ENCODE measurements around the gene KIF5A. TPM values are rescaled to one million over a fixed set of nuclear protein-coding genes. Genes with fewer than 3 reads are reported as not detected.

Gene KIF5A
- total and polyA plus RNA-seq, 2 donors (not counting 1 experiment from before 2014, with no cell fraction given) = 0.09 to 0.67 TPM

DNA sequence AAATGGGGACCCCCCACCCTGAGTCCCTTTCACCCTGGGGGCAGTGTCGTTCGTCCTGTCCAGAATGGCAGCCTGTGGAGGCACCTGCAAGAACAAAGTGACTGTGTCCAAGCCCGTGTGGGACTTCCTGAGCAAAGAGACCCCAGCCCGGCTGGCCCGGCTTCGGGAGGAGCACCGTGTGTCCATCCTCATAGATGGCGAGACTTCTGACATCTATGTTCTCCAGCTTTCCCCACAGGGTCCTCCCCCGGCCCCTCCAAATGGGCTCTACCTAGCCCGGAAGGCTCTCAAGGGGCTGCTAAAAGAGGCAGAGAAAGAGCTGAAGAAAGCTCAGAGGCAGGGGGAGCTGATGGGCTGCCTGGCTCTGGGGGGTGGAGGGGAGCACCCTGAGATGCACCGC is 57.0 kb downstream of the KIF5A start:
- intact Hi-C loops (cut with micrococcal nuclease) = no loop called here

GRCh38 chr12:57607958-57608663 is 58.3 kb downstream of the KIF5A start:
- H3K4me3 Mint-ChIP-seq = peak overlapping the region; percentile 2
- Histone ChIP-seq H3K36me3 (replicated peaks in 1 of 2; ENCODE audit: control extremely low read depth in 1 of 2, control insufficient read depth in 1 of 2, extremely low read depth in 1 of 2, insufficient read depth in 2 of 2, low read length in 1 of 2) (no peaks in the 10 kb centered on the region), H3K9ac (ENCODE audit: low read length) (no peak overlapping the region), H3K9me3 (ENCODE audit: control extremely low read depth in 1 of 3, control insufficient read depth in 2 of 3, insufficient read depth in 1 of 3, low read length in 2 of 3) (peaks cover 0 to 16% (median 0%) of the 10 kb centered on the region in 3 donors), H3K27me3 (replicated peaks in 1 of 4; ENCODE audit: control extremely low read depth in 1 of 4, control insufficient read depth in 3 of 4, insufficient read depth in 4 of 4, low read length in 3 of 4) (peaks cover 0 to 72% (median 32%) of the 10 kb centered on the region in 4 experiments), H3K27ac (ENCODE audit: low read length in 2 of 2) (no peak overlapping the region), H3K4me3 (ENCODE audit: control extremely low read depth in 1 of 5, extremely low read depth in 1 of 5, insufficient read depth in 1 of 5, low read depth in 2 of 5, low read length in 4 of 5) (no peak overlapping the region), H2AFZ (ENCODE audit: insufficient read depth, low read depth, low read length, poor library complexity, severe bottlenecking) (no peak overlapping the region), H3K4me1 (ENCODE audit: control insufficient read depth in 2 of 2, insufficient read depth in 2 of 2, low read length in 2 of 2) (peaks cover 39% of the 10 kb centered on the region in 2 donors), H3K79me2 (ENCODE audit: control insufficient read depth, insufficient read depth, low read length) (no peaks in the 10 kb centered on the region), H4K20me1 (ENCODE audit: control insufficient read depth, insufficient read depth, low read length, poor library complexity, severe bottlenecking) (peaks cover 4% of the 10 kb centered on the region), H3K4me2 (replicated peaks; ENCODE audit: low read depth, low read length, poor library complexity, severe bottlenecking) (no peak overlapping the region)
- ChIA-PET CTCF (interaction anchor here (1.0 to 12.6 kb wide), 3 partner anchors 12 to 25 kb away, joined by 3 to 97 read pairs (median 14); no protein-coding TSS in a partner anchor), POLR2A (no interaction called here)
- peaks cover 48% of the 10 kb centered on the region for H3K27me3 Mint-ChIP-seq
- intact Hi-C loops (cut with micrococcal nuclease) = no loop called here
- no peaks in the 10 kb centered on the region for H3K9me3 Mint-ChIP-seq (ENCODE audit: insufficient read depth)
- no peak for ATAC-seq (ENCODE audit: low read depth)
- no peak overlapping the region for H3K27ac Mint-ChIP-seq
- H3K4me1 Mint-ChIP-seq = peaks cover 42% of the 10 kb centered on the region
- WGBS (ENCODE audit: insufficient coverage) = 92% methylated on average over 12 of the region's 12 CpGs
- TF ChIP-seq EZH2 (IDR thresholded peaks at IDR 0.05; ENCODE audit: borderline replicate concordance, insufficient read depth, low read depth, low read length, poor library complexity, severe bottlenecking) = no peak
- TF ChIP-seq, protein P1, sequence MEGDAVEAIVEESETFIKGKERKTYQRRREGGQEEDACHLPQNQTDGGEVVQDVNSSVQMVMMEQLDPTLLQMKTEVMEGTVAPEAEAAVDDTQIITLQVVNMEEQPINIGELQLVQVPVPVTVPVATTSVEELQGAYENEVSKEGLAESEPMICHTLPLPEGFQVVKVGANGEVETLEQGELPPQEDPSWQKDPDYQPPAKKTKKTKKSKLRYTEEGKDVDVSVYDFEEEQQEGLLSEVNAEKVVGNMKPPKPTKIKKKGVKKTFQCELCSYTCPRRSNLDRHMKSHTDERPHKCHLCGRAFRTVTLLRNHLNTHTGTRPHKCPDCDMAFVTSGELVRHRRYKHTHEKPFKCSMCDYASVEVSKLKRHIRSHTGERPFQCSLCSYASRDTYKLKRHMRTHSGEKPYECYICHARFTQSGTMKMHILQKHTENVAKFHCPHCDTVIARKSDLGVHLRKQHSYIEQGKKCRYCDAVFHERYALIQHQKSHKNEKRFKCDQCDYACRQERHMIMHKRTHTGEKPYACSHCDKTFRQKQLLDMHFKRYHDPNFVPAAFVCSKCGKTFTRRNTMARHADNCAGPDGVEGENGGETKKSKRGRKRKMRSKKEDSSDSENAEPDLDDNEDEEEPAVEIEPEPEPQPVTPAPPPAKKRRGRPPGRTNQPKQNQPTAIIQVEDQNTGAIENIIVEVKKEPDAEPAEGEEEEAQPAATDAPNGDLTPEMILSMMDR (IDR thresholded peaks at IDR 0.05) = no peak
- DNase-seq = no peak

More for the DNA sequence above, 57.0 kb downstream of the KIF5A start:
- H3K36me3 ChIP-seq (replicated peaks in 1 of 2; ENCODE audit: control extremely low read depth in 1 of 2, control insufficient read depth in 1 of 2, extremely low read depth in 1 of 2, insufficient read depth in 2 of 2, low read length in 1 of 2) = peaks cover 0 to 5% of the 10 kb centered on the region in 2 experiments
- no peak for TF ChIP-seq EZH2 (IDR thresholded peaks at IDR 0.05; ENCODE audit: borderline replicate concordance, insufficient read depth, low read depth, low read length, poor library complexity, severe bottlenecking)
- CTCF ChIA-PET = interaction anchor here (0.6 to 12.6 kb wide), 3 partner anchors 13 to 149 kb away, joined by 3 to 97 read pairs (median 14); no protein-coding TSS in a partner anchor
- no peak overlapping the region for H3K4me3 ChIP-seq (ENCODE audit: control extremely low read depth in 1 of 5, extremely low read depth in 1 of 5, insufficient read depth in 1 of 5, low read depth in 2 of 5, low read length in 4 of 5)
- peaks cover 33% of the 10 kb centered on the region for H3K4me1 Mint-ChIP-seq
- no peaks in the 10 kb centered on the region for H3K9me3 Mint-ChIP-seq (ENCODE audit: insufficient read depth)
- H3K27me3 ChIP-seq (replicated peaks in 1 of 4; ENCODE audit: control extremely low read depth in 1 of 4, control insufficient read depth in 3 of 4, insufficient read depth in 4 of 4, low read length in 3 of 4) = peaks cover 0 to 60% (median 22%) of the 10 kb centered on the region in 4 experiments
- H3K4me2 ChIP-seq (replicated peaks; ENCODE audit: low read depth, low read length, poor library complexity, severe bottlenecking) = no peak overlapping the region
- no peak overlapping the region for H2AFZ ChIP-seq (ENCODE audit: insufficient read depth, low read depth, low read length, poor library complexity, severe bottlenecking)
- peaks cover 0 to 16% (median 0%) of the 10 kb centered on the region in 3 donors for H3K9me3 ChIP-seq (ENCODE audit: control extremely low read depth in 1 of 3, control insufficient read depth in 2 of 3, insufficient read depth in 1 of 3, low read length in 2 of 3)
- no peak overlapping the region for H3K4me3 Mint-ChIP-seq
- WGBS (ENCODE audit: insufficient coverage) = 96% methylated on average over 9 of the region's 11 CpGs
- peaks cover 30% of the 10 kb centered on the region in 2 donors for H3K4me1 ChIP-seq (ENCODE audit: control insufficient read depth in 2 of 2, insufficient read depth in 2 of 2, low read length in 2 of 2)
- DNase-seq (no peak), ATAC-seq (ENCODE audit: low read depth) (no peak)
- no peaks in the 10 kb centered on the region for H3K79me2 ChIP-seq (ENCODE audit: control insufficient read depth, insufficient read depth, low read length)
- POLR2A ChIA-PET = interaction anchor here (0.6 kb wide), 2 partner anchors 36 to 226 kb away, joined by 3 to 5 read pairs; no protein-coding TSS in a partner anchor
- no peaks in the 10 kb centered on the region for H4K20me1 ChIP-seq (ENCODE audit: control insufficient read depth, insufficient read depth, low read length, poor library complexity, severe bottlenecking)
- no peak overlapping the region for H3K27ac Mint-ChIP-seq
- H3K27ac ChIP-seq (ENCODE audit: low read length in 2 of 2) = no peak overlapping the region
- H3K9ac ChIP-seq (ENCODE audit: low read length) = no peak overlapping the region
- peaks cover 39% of the 10 kb centered on the region for H3K27me3 Mint-ChIP-seq
